Retina (tissue), 1 donor: ENCODE measurements around the gene CNTFR.

Source experiments
- DNase-seq: peaks from one replicate; pipeline ENCODE4 v3.0.0-alpha.2; 2016

The CNTFR gene

DNA sequence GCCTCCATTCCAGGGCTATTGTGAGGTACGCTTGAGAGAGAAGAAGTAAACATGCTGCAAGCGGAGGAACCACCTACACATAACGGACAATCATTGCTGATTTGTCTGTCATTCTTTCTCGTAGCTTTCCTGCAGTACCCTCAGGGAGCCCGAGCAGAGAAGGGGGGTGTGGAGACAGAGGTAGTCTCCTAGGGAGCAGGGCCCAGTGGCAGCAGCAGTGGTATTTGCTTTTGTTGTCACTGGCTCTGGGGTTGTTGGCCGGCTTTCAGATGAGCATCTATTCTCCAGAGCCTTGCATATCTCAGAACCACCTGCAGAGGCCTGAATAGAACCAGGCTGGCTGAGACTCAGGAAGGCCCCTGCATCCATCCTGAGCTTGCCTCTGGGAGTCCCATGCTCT lies 86.6 kb downstream of the CNTFR start:
- no peak for DNase-seq

DNA sequence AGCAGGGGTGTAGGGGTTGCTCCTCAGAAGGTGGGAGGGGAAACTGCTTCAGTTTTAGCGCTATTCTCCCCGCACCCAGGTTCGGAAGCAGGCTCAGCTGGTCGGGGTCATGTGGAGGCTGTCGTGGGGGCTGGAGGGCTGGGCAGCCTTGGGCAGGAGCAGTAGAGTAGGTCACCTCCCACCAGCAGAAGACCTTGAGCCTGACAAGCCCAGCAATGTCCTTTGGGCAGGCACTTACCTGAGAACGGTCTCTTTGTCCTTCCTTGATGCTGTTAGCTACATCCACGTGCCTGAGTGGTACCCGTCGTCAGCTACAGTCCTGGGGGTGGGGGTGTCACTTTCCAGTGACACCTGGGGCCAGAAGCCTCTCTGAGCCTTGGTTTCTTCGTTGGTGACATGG lies 87.1 kb downstream of the CNTFR start:
- DNase-seq, result no peak

DNA sequence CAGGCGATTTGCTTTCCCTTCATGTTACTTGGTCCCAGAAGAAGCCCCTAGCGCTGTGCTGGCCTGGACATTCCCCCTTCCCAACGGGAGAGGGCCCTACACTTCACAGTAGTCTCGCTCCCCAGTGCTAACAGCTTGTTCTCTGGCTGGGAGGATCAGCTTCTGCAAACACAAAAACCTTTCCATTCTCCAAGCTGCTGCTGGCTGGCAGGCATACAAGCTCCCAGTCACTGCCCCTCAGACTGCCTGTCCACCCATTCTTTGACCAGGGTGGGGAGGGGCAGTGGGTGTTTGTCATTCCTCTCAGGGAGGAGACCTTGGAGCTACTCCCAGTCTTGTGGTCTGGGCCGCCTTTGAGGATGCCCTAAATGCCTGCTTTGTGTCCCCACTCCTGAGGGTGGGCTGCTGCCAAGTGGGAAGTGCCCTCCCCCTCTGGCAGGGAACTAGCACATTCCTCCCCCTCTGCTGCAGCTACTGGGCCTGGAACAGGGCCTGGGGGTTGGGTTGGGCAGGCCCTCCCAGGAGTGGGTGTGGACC lies 87.6 kb downstream of the CNTFR start:
- DNase-seq, result no peak
